8988T (cell line): ENCODE results near the gene CNTRL.
"Not testable (repeated sequence)": the region's sequence is repeated elsewhere in the genome, so short reads cannot be mapped to it uniquely, and the experiment has no call there.

Experiments
- DNase-seq: peaks from one replicate; pipeline ENCODE4 v3.0.0; 2011

Gene CNTRL

GRCh38 chr9:121071370-121071755 lies 3.4 kb upstream of the CNTRL start:
- DNase-seq, result no peak

- DNase-seq, result no peak
These were observed 2.9 kb upstream of the CNTRL start for GRCh38 chr9:121071756-121072421.

DNA sequence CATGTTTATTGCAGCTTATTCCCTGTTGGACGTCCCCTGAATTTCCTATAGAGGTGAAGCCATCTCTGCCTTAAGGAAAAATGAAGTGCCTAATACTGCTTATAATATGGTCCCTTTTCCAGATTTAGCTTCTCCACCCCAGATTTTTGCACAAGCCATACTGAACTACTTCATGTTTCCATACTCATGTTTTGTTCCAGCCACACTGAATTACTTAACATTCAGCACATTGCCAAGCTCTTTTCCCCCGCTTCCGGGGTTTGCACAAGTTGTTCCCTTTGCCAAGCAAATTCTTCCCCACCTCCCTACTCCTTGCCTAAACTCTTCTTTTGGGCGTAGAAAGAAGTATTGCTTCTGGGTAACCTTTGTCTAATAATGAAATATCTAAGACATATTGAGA lies 1.7 kb upstream of the CNTRL start:
- DNase-seq, result no peak

DNA sequence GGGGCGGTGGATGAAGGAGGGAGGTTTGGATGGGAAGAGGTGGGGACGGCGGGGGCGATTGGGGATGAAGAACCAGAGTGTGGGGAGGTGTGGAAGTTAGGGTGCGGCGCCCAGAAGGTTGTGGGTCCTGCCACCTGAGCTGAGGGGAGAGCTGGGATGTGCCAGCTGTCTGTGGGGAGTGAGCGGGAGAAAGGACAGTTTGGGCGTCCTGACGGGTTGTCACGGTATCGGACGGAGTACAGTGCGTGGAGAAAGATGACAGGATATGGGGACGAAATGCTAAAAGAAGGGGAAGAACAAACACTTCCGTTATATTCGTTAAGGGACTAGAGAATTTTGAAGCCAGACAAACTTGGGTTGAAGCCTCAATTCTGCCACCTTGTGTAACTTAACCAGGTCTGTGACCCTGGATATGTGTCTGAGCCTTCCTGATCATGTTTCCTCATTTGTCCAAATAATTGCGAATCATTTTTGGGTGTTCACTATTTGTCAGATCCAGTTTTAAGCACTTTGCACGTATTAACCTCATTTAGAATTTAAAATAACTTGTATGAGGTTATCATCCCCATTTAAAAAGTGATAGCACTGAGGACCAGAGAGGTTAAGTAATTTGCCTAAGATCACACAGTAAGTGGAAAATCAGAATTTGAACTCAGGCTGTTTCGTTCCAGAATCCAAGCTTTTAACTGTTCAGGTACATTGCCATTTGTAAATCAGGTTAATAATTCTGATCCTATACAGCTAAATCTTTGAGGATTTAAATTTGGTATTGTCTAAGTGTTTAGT lies 689 bp downstream of the CNTRL start:
- no peak for DNase-seq

DNA sequence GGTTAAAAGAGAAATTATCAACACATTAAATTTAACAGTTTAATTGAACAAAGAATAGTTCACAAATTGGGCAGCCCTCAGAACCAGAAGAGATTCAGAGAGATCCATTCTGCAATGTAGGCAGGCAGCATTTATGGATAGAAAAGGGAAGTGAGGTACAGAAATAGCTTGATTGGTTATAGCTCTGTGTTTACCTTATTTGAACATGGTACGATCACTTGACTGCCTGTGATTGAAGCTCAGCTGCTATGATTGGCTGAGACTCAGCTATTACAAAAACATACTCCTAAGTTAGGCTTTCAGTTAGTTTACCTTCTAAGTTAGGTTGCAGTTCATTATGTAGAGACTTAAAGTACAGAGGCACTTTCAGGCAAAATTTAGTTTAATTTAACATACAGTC lies 7.3 kb downstream of the CNTRL start:
- DNase-seq, result no peak

DNA sequence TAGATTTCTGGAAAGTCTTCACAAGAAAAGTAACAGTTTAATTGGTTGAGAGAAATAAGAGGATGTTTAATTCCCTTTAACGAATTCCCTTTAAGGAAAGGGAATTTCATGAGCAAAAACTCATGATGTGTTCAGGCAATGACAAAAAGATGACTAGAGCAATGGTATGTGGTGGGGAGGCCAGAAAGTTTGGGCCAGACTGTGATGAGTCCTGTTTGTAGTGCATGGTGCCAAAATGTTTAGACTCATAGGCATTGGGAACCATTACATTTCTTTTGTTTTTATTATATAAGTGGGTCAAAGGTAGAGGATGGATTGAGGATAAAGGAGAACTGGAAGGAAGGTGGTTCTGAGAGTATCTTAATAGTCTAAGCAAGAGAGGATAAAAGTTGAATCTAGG lies 10.9 kb downstream of the CNTRL start:
- no peak for DNase-seq

DNA sequence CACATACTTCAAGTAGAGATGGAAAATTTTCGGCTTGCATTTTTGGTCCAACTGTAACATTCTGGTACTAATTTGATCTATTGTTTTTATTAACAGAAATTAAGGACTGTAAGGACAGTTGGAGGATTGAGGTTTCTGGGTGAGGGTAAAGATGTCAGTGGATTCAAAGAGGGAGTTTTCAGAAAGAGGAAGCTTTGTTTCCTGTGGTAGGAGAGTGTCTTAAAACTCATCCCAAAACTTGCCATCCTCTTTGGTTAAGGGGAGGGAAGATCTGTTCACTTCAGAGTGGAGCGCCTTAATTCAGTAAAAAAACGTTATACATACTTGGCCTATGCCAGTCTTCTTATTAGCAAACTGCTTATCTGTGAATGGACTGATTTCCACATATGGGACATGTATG lies 13.8 kb downstream of the CNTRL start:
- DNase-seq, result no peak

- DNase-seq, result not testable (repeated sequence)
These were observed 16.0 kb downstream of the CNTRL start for GRCh38 chr9:121090743-121091142.

DNA sequence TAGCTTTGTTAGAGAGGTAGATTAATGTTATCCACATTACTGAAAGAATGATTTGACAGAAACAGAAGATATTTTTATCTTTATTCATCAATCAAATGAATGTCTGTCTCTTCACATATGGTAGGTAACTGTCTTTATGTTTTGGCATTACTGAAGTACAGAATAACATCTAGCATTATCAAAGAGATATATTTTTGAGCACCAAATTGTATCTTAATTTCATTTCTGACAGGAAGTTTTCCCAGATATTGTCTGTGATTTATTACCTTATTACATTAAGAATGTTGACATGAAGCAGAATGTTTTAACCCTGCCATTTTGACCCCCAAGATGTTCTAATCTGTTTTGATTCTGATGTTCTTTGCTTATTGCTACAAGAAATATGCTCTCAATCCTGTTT lies 20.3 kb downstream of the CNTRL start:
- no peak for DNase-seq

- no peak for DNase-seq
These were observed 23.9 kb downstream of the CNTRL start for GRCh38 chr9:121098567-121099198.

DNA sequence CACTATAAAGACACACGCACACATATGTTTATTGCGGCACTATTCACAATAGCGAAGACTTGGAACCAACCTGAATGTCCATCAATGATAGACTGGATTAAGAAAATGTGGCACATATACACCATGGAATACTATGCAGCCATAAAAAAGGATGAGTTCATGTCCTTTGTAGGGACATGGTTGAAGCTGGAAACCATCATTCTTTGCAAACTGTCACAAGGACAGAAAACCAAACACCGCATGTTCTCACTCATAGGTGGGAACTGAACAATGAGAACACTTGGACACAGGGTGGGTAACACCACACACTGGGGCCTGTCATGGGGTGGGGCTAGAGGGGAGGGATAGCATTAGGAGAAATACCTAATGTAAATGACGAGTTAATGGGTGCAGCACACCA lies 29.3 kb downstream of the CNTRL start:
- not testable (repeated sequence) for DNase-seq

DNA sequence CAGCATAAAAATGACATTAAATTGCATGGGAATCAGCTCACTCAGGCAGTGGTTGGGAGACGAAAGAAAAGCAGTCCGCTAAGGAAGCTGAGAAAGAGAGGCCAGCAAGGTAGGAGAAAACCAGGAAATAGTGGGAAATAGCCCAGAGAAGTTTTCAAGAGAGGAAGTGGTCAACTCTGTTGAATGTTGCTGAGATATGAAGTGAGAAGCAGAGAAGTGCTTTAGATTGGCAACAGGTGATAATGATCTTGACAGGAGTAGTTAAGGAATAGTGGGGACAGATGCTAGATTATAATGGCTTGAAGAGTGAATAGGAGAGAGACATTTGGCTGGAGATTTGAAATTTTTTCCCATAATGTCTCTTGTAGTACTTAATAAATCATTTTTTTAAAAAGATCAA lies 30.8 kb downstream of the CNTRL start:
- DNase-seq, result no peak

- DNase-seq, result no peak
These were observed 32.3 kb downstream of the CNTRL start for GRCh38 chr9:121107029-121107428.

DNA sequence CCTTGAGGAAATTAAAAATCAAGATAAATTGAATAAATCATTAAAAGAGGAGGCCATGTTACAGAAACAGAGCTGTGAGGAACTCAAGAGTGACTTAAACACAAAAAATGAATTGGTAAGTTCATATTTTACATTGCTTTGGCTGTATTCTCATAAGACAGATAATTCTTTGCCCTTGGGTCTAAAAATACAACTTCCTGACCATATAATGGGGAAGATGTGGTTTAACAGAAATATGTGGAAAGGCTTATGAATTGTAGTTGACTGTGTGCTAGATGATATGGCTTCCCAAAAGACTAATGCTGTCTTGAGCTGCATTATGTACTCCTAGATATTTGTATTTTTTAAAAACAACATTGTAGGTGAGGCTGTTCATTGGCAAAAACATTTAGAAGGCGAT lies 33.1 kb downstream of the CNTRL start:
- no peak for DNase-seq

- no peak for DNase-seq
These were observed 40.7 kb downstream of the CNTRL start for GRCh38 chr9:121115466-121115865.

GRCh38 chr9:121118266-121118665 lies 43.5 kb downstream of the CNTRL start:
- no peak for DNase-seq

DNA sequence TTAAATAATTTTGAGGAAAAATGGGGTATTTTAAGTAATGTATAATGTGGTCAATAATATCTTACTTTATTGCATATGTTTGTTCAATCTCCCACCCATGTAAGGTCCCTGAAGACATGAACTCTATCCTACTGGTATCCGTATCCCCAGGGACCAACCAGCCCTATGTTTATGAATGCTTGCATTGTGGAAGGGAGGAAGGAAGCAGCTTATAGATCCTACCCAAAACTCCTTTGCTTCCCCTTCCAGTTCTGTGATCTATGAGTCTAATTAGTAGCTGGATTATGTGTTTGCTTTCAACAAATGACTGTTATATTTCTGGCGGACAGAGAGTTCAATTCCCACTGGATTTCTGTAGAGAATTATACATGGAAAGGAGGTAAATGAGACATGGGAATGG lies 45.6 kb downstream of the CNTRL start:
- no peak for DNase-seq

DNA sequence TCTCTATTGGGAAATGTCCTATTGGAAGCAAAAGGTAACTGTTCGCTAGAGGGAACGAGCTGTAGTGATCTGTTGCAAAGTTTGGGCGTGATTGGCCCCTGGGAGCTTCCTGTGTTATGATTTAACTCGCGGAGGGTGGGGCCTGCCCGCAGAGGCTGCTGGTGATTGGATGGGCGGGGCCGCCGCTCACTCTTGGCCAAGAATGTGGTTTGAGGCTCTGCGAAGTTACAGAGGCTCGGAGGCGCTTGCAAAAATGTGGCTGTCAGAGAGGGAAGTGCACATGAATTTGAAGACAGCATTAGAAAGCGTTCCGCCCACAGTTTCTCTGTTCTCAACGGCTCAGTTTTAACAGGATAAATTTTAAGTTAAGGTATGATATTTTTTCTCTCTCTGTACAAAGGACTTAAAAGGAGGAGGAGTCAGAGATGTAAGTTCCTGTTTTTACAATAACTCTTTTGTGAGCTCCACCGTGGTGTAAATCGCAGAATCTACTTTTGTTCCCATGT lies 46.9 kb downstream of the CNTRL start:
- DNase-seq, result peak; percentile 15

DNA sequence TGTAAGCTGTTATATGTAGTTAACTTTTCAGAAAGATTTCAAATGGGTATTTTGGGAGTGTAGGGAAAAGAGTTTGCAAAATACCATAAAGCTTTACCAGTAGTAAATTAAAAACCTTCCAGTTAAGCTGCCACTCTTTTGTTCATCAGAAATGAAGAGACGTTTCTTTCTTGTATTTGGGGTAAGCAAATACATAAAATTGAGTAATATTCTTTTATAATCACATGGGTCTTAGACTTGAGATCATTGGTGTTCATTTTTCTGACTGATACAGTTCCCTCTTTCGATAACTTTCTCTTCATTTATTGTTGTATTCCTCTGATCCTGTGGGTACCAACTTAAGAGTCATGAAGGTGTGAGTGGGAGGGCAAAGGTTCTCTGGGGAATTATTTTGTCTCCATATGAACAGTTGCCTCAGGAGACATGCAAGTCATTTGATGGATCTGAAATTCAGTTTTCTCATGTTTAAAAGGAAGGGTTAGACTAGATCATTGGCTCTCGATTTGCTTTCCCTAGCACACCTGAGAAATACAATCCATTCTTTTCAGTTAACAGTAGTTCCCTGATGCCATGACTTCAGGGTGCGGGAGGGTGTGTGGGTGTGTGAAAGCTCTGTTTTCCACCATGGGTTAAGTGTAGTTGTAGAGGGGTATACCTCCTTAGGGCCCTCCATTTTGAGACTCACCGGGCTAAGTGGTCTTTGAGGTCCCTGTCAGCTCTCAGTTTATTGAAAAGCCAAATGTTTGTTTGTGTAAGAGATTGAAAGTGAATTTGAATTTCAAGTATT lies 47.7 kb downstream of the CNTRL start:
- DNase-seq, result no peak

DNA sequence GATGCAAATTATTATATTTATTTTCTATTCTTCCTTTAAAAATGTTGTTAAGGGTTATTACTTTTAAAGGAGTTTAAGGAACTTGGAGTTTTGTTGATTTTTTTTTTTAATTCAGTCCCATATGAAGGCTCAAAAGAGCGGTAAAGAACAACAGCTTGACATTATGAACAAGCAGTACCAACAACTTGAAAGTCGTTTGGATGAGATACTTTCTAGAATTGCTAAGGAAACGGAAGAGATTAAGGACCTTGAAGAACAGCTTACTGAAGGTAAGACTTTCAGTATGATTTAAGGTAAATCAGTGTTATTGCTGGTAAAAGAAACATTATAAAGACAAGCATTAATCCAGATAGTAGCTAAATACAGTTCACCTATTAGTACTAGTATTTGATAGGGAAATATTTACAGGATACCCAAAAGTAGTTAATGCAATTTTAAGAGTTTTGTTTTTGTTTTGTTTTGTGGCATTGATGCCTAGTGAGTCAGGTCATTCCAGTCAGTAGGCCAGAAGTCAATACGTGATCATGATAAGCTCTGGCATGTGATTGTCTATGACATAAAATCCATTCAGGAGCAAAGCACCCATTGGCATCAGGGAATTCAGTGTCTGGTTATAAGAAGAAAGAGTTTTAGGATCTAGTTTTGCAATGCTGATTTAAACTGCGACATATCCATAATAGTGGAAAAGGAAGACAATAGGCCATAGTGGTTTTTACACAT lies 49.2 kb downstream of the CNTRL start:
- no peak for DNase-seq

- DNase-seq, result no peak
These were observed 50.8 kb downstream of the CNTRL start for GRCh38 chr9:121125590-121125989.

- not testable (repeated sequence) for DNase-seq
These were observed 54.6 kb downstream of the CNTRL start for GRCh38 chr9:121129384-121129783.
